Esophagus muscularis mucosa (tissue), 4 donors: ENCODE measurements around the gene ATG10. TPM values are rescaled to one million over a fixed set of nuclear protein-coding genes. Genes with fewer than 3 reads are reported as not detected.

ENCODE experiments used
- DNase-seq: peaks from one replicate; pipeline ENCODE4 v3.0.0-alpha.2; 2017; ENCODE audit errors: extremely low spot score
- H3K27ac ChIP-seq, 4 donors: fragments of 200-600 bp; sonication (generic); replicated peaks in 1 of 4; 1 replicate in 3 of 4; 2 replicates in 1 of 4; pipeline ENCODE4 v1.5.1; 2016 to 2019; ENCODE audit warnings: mild to moderate bottlenecking in 1 of 4
- H3K27me3 ChIP-seq, 4 donors: fragments of 200-600 bp; sonication (generic); one replicate each; pipeline versions ENCODE4 v1.5.1 to v1.6.0; 2016 to 2019
- H3K36me3 ChIP-seq, 4 donors: fragments of 200-600 bp; sonication (generic); one replicate each; pipeline ENCODE4 v1.5.1; 2016 to 2019
- H3K4me1 ChIP-seq, 4 donors: fragments of 200-600 bp; sonication (generic); one replicate each; pipeline ENCODE4 v1.5.1; 2016 to 2019
- H3K4me3 ChIP-seq, 4 donors: fragments of 200-600 bp; sonication (generic); 1 replicate in 2 of 4; 2 replicates in 2 of 4; pipeline ENCODE4 v1.5.1; 2016 to 2019; ENCODE audit warnings: mild to moderate bottlenecking in 4 of 4, moderate library complexity in 1 of 4
- H3K9me3 ChIP-seq, 4 donors: fragments of 200-600 bp; sonication (generic); 1 replicate in 3 of 4; 2 replicates in 1 of 4; pipeline ENCODE4 v1.5.1; 2016 to 2019
- EP300 ChIP-seq: sonication (generic); formaldehyde crosslinking; IDR thresholded peaks from one replicate; pipeline ENCODE4 v1.6.1; 2017; ENCODE audit warnings: antibody characterized with exemption
- POLR2A ChIP-seq: fragments of 450-650 bp; IDR thresholded peaks from one replicate; pipeline ENCODE4 v1.6.1; 2017; ENCODE audit warnings: antibody characterized with exemption, moderate library complexity, mild to moderate bottlenecking, low read depth
- POLR2AphosphoS5 ChIP-seq, 2 donors: sonication (generic); formaldehyde crosslinking; IDR thresholded peaks; one replicate each; pipeline ENCODE4 v1.6.1; 2017; ENCODE audit warnings: antibody characterized with exemption in 2 of 2
- WGBS: methylation state at CpG from one replicate; pipeline ENCODE4 v1.1.5; 2018; 5-methylcytosine and 5-hydroxymethylcytosine counted together
- intact Hi-C: fragments of 100-400 bp; cut with DNase I; formaldehyde crosslinking; loops from one replicate; pipeline ENCODE4 v1.15.1; 2023
- total RNA-seq, 4 donors: library from RNA; depleted of rRNA; stranded (reverse); fragments of >200 nt; gene quantifications; one replicate each; pipeline versions ENCODE4 v1.1.0 to v1.2.1, GENCODE V29; 2016
- TF ChIP-seq, protein P1 (sequence below), 3 experiments: fragments of 200-600 bp in 2 of 3; fragments of 450-650 bp in 1 of 3; sonication (generic) in 2 of 3; IDR thresholded peaks; one replicate each; pipeline ENCODE4 v1.5.1; 2017 to 2019; ENCODE audit warnings: antibody characterized with exemption in 3 of 3, mild to moderate bottlenecking in 2 of 3, moderate library complexity in 1 of 3

Gene ATG10
- total RNA-seq, 4 donors from 2014 or later, result 5.2 to 9.1 (median 7.3) TPM

GRCh38 chr5:82100303-82101077 is 128.7 kb downstream of the ATG10 start:
- Histone ChIP-seq H3K27ac (no peak overlapping the region), H3K36me3 (no peaks in the 10 kb centered on the region), H3K27me3 (no peaks in the 10 kb centered on the region), H3K4me1 (no peaks in the 10 kb centered on the region), H3K9me3 (no peaks in the 10 kb centered on the region), H3K4me3 (no peak overlapping the region)
- TF ChIP-seq POLR2AphosphoS5 (IDR thresholded peaks at IDR 0.05) (no peak), POLR2A (no peak), EP300 (no peak)
- TF ChIP-seq, protein P1, sequence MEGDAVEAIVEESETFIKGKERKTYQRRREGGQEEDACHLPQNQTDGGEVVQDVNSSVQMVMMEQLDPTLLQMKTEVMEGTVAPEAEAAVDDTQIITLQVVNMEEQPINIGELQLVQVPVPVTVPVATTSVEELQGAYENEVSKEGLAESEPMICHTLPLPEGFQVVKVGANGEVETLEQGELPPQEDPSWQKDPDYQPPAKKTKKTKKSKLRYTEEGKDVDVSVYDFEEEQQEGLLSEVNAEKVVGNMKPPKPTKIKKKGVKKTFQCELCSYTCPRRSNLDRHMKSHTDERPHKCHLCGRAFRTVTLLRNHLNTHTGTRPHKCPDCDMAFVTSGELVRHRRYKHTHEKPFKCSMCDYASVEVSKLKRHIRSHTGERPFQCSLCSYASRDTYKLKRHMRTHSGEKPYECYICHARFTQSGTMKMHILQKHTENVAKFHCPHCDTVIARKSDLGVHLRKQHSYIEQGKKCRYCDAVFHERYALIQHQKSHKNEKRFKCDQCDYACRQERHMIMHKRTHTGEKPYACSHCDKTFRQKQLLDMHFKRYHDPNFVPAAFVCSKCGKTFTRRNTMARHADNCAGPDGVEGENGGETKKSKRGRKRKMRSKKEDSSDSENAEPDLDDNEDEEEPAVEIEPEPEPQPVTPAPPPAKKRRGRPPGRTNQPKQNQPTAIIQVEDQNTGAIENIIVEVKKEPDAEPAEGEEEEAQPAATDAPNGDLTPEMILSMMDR (IDR thresholded peaks at IDR 0.05), result no peak
- 100% methylated on average over 2 of the region's 2 CpGs for WGBS
- DNase-seq, result no peak
- intact Hi-C loops, result no loop called here

GRCh38 chr5:82104872-82105271 is 133.0 kb downstream of the ATG10 start:
- 96% methylated on average over 4 of the region's 4 CpGs for WGBS
- intact Hi-C loops, result no loop called here

GRCh38 chr5:82105457-82105856 is 133.6 kb downstream of the ATG10 start:
- DNase-seq, result no peak
- Histone ChIP-seq H3K36me3 (no peaks in the 10 kb centered on the region), H3K27ac (no peak overlapping the region), H3K27me3 (no peaks in the 10 kb centered on the region), H3K4me3 (no peak overlapping the region), H3K4me1 (peaks cover 11 to 18% (median 17%) of the 10 kb centered on the region in 4 donors), H3K9me3 (no peaks in the 10 kb centered on the region)
- intact Hi-C loops, result no loop called here
- TF ChIP-seq EP300, result no peak
- 64% methylated on average over 1 of the region's 1 CpG for WGBS

More at GRCh38 chr5:82104872-82105271, 133.0 kb downstream of the ATG10 start:
- no peak overlapping the region for H3K27ac ChIP-seq
- H3K4me3 ChIP-seq, result no peak overlapping the region
- no peak for TF ChIP-seq POLR2AphosphoS5 (IDR thresholded peaks at IDR 0.05)
- TF ChIP-seq, protein P1 (IDR thresholded peaks at IDR 0.05), result no peak
- TF ChIP-seq EP300, result no peak
- TF ChIP-seq POLR2A, result no peak
- no peaks in the 10 kb centered on the region for H3K36me3 ChIP-seq
- peaks cover 11 to 18% (median 17%) of the 10 kb centered on the region in 4 donors for H3K4me1 ChIP-seq
- no peak for DNase-seq
- H3K9me3 ChIP-seq, result no peaks in the 10 kb centered on the region
- no peaks in the 10 kb centered on the region for H3K27me3 ChIP-seq

DNA sequence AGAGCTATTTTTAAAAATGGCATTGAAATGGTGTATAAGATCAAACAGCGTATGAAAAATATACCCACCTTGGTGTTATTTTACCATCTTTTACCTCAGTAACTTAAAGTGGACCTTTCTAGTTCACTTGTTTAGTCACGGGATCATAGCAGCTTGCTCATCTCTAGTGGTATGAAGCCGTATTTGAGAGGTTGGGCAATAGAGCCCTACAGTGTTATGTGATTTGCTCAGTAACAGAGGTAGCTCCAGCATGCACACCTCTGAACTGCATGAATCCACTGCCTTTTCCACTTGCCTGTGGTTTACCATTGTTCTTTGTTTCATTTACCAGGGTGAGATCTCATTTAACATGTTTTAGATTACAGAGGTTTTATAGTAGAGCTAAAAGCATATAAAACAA is 134.4 kb downstream of the ATG10 start:
- intact Hi-C loops, result no loop called here
- no peak overlapping the region for H3K27ac ChIP-seq
- WGBS, result 77% methylated on average over 3 of the region's 3 CpGs
- H3K27me3 ChIP-seq, result no peaks in the 10 kb centered on the region
- H3K9me3 ChIP-seq, result no peaks in the 10 kb centered on the region
- no peak for TF ChIP-seq POLR2A
- TF ChIP-seq, protein P1 (IDR thresholded peaks at IDR 0.05), result no peak
- no peak for TF ChIP-seq EP300
- TF ChIP-seq POLR2AphosphoS5 (IDR thresholded peaks at IDR 0.05), result no peak
- H3K4me3 ChIP-seq, result no peak overlapping the region
- DNase-seq, result no peak
- peaks cover 11 to 18% (median 17%) of the 10 kb centered on the region in 4 donors for H3K4me1 ChIP-seq
- H3K36me3 ChIP-seq, result no peaks in the 10 kb centered on the region

DNA sequence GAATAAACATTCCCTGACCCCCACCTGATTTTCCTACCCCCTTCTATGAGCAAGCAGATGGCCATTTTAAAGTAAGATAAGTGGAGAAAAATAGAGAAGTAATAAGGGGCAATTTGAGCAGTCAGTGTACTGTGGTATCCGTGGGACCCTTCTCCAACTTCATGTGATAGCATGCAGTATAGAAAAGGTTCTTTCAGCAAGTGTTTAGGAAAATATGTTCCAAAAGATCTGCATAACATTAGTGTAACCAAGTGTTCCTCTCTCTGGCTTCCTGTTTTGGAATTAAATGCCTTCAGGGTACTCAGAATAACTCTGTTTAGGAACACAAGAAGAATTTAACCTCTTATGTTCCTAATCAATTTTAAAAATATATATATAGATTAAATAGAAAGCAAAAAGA is 134.9 kb downstream of the ATG10 start:
- intact Hi-C loops, result no loop called here
- 17% methylated on average over 1 of the region's 1 CpG for WGBS
- no peak for DNase-seq
- H3K9me3 ChIP-seq, result no peaks in the 10 kb centered on the region
- H3K4me1 ChIP-seq, result peaks cover 11 to 18% (median 17%) of the 10 kb centered on the region in 4 donors
- H3K4me3 ChIP-seq, result no peak overlapping the region
- H3K27ac ChIP-seq, result no peak overlapping the region
- TF ChIP-seq EP300 (no peak), POLR2A (no peak), POLR2AphosphoS5 (IDR thresholded peaks at IDR 0.05) (no peak)
- TF ChIP-seq, protein P1 (IDR thresholded peaks at IDR 0.05), result no peak
- H3K36me3 ChIP-seq, result no peaks in the 10 kb centered on the region
- H3K27me3 ChIP-seq, result no peaks in the 10 kb centered on the region
